Measurements from ENCODE around the gene OTX1. TPM values are rescaled to one million over a fixed set of nuclear protein-coding genes. Genes with fewer than 3 reads are reported as not detected.
"Not testable (repeated sequence)": the region's sequence is repeated elsewhere in the genome, so short reads cannot be mapped to it uniquely, and the experiment has no call there.

The OTX1 gene
- total RNA-seq, 2 donors from 2014 or later = 11.7 to 19.0 TPM

DNA sequence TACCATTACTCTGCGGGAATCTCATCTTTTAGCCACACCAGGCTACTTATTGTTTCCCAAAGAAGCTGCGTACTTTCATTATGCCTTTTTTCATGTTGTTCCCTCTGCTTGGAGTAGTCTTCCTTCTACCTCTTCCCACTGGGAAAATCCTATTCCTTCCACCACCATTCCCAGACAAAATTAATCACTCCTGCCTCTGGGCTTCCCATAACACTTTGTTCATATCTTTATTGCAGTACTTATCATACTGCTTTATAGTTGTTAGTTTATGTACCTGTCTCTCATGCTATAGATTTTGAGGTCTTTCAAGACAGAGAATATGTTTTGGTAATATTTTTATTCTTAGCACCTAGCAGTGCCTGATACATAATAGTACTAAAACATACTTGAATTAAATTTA is 16.2 kb downstream of the OTX1 start:
- Mint-ChIP-seq H3K27me3 (ENCODE audit: insufficient read depth) (peaks cover 17% of the 10 kb centered on the region), H3K4me1 (peaks cover 26% of the 10 kb centered on the region), H3K4me3 (no peak overlapping the region), H3K36me3 (ENCODE audit: low read depth) (no peaks in the 10 kb centered on the region), H3K9me3 (no peaks in the 10 kb centered on the region), H3K27ac (no peak overlapping the region)
- H3K27me3 ChIP-seq (ENCODE audit: control insufficient read depth, insufficient read depth, low read length, poor library complexity, severe bottlenecking) = peaks cover 20% of the 10 kb centered on the region
- no peaks in the 10 kb centered on the region for H3K9me3 ChIP-seq (ENCODE audit: control insufficient read depth, low read length)
- H3K4me3 ChIP-seq (ENCODE audit: low read length) = no peak overlapping the region
- DNase-seq = no peak
- H3K4me1 ChIP-seq (ENCODE audit: control insufficient read depth, insufficient read depth, low read length) = no peaks in the 10 kb centered on the region
- H3K9ac ChIP-seq (ENCODE audit: extremely low read depth, low read length, poor library complexity, severe bottlenecking) = no peak overlapping the region
- TF ChIP-seq, protein P1, sequence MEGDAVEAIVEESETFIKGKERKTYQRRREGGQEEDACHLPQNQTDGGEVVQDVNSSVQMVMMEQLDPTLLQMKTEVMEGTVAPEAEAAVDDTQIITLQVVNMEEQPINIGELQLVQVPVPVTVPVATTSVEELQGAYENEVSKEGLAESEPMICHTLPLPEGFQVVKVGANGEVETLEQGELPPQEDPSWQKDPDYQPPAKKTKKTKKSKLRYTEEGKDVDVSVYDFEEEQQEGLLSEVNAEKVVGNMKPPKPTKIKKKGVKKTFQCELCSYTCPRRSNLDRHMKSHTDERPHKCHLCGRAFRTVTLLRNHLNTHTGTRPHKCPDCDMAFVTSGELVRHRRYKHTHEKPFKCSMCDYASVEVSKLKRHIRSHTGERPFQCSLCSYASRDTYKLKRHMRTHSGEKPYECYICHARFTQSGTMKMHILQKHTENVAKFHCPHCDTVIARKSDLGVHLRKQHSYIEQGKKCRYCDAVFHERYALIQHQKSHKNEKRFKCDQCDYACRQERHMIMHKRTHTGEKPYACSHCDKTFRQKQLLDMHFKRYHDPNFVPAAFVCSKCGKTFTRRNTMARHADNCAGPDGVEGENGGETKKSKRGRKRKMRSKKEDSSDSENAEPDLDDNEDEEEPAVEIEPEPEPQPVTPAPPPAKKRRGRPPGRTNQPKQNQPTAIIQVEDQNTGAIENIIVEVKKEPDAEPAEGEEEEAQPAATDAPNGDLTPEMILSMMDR (conservative IDR thresholded peaks at IDR 0.05) = no peak
- no peak overlapping the region for H3K27ac ChIP-seq (ENCODE audit: low read depth, low read length)
- H3K36me3 ChIP-seq (ENCODE audit: control insufficient read depth, insufficient read depth, low read length) = no peaks in the 10 kb centered on the region
- WGBS, 2 experiments (ENCODE audit: insufficient coverage in 1 of 2, insufficient read length in 1 of 2) = 75 to 87% methylated on average over 2 of the region's 2 CpGs

DNA sequence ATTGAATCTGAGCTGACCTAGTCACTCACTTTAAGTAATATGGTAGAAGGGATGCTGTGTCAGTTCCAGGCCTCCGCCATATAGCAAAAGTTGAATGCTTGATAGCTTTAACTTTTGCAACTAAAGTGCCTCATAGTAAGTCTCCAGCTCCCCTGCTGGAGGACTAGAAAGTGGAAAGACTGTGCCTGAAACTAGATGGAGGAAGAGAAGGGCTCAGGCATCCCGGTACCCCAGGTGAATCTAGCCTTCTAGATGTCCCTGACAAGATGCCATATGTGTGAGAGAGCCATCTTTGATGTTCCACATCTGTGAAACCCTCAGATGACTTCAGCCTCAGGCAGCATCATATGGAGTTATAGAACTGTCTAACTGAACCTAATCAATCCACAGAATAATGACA is 21.0 kb downstream of the OTX1 start:
- no peak overlapping the region for H3K27ac Mint-ChIP-seq
- 81 to 95% methylated on average over 2 of the region's 2 CpGs for WGBS, 2 experiments (ENCODE audit: insufficient coverage in 1 of 2, insufficient read length in 1 of 2)
- H3K9me3 Mint-ChIP-seq = no peaks in the 10 kb centered on the region
- peaks cover 6% of the 10 kb centered on the region for H3K4me1 Mint-ChIP-seq
- peaks cover 4% of the 10 kb centered on the region for H3K27me3 ChIP-seq (ENCODE audit: control insufficient read depth, insufficient read depth, low read length, poor library complexity, severe bottlenecking)
- no peaks in the 10 kb centered on the region for H3K36me3 ChIP-seq (ENCODE audit: control insufficient read depth, insufficient read depth, low read length)
- H3K36me3 Mint-ChIP-seq (ENCODE audit: low read depth) = no peaks in the 10 kb centered on the region
- H3K27me3 Mint-ChIP-seq (ENCODE audit: insufficient read depth) = peaks cover 3% of the 10 kb centered on the region
- DNase-seq = no peak
- no peak overlapping the region for H3K9ac ChIP-seq (ENCODE audit: extremely low read depth, low read length, poor library complexity, severe bottlenecking)
- no peak overlapping the region for H3K4me3 ChIP-seq (ENCODE audit: low read length)
- H3K4me3 Mint-ChIP-seq = no peak overlapping the region
- no peak overlapping the region for H3K27ac ChIP-seq (ENCODE audit: low read depth, low read length)
- no peaks in the 10 kb centered on the region for H3K9me3 ChIP-seq (ENCODE audit: control insufficient read depth, low read length)
- TF ChIP-seq, protein P1 (conservative IDR thresholded peaks at IDR 0.05) = no peak
- H3K4me1 ChIP-seq (ENCODE audit: control insufficient read depth, insufficient read depth, low read length) = no peaks in the 10 kb centered on the region

- Histone ChIP-seq H3K9ac (ENCODE audit: extremely low read depth, low read length, poor library complexity, severe bottlenecking) (no peak overlapping the region), H3K4me1 (ENCODE audit: control insufficient read depth, insufficient read depth, low read length) (no peaks in the 10 kb centered on the region), H3K9me3 (ENCODE audit: control insufficient read depth, low read length) (no peaks in the 10 kb centered on the region), H3K27me3 (ENCODE audit: control insufficient read depth, insufficient read depth, low read length, poor library complexity, severe bottlenecking) (no peaks in the 10 kb centered on the region), H3K27ac (ENCODE audit: low read depth, low read length) (no peak overlapping the region), H3K36me3 (ENCODE audit: control insufficient read depth, insufficient read depth, low read length) (no peaks in the 10 kb centered on the region), H3K4me3 (ENCODE audit: low read length) (no peak overlapping the region)
- Mint-ChIP-seq H3K27ac (no peak overlapping the region), H3K4me1 (peaks cover 6% of the 10 kb centered on the region), H3K9me3 (peaks cover 2% of the 10 kb centered on the region), H3K27me3 (ENCODE audit: insufficient read depth) (no peaks in the 10 kb centered on the region), H3K36me3 (ENCODE audit: low read depth) (no peaks in the 10 kb centered on the region), H3K4me3 (no peak overlapping the region)
- DNase-seq = no peak
- TF ChIP-seq, protein P1 (conservative IDR thresholded peaks at IDR 0.05) = no peak
- 97% methylated on average over 2 of the region's 3 CpGs; no CpG with 5 or more reads in 1 of the 2 experiments for WGBS, 2 experiments (ENCODE audit: insufficient coverage in 1 of 2, insufficient read length in 1 of 2)
These were observed 23.4 kb downstream of the OTX1 start for GRCh38 chr2:63073994-63074393.

- H3K4me1 ChIP-seq (ENCODE audit: control insufficient read depth, insufficient read depth, low read length); H3K9ac ChIP-seq (ENCODE audit: extremely low read depth, low read length, poor library complexity, severe bottlenecking); H3K4me1 Mint-ChIP-seq; H3K27ac ChIP-seq (ENCODE audit: low read depth, low read length); H3K27me3 Mint-ChIP-seq (ENCODE audit: insufficient read depth); H3K36me3 Mint-ChIP-seq (ENCODE audit: low read depth); H3K9me3 Mint-ChIP-seq; H3K4me3 Mint-ChIP-seq; H3K36me3 ChIP-seq (ENCODE audit: control insufficient read depth, insufficient read depth, low read length); DNase-seq; H3K9me3 ChIP-seq (ENCODE audit: control insufficient read depth, low read length); H3K4me3 ChIP-seq (ENCODE audit: low read length); H3K27ac Mint-ChIP-seq; H3K27me3 ChIP-seq (ENCODE audit: control insufficient read depth, insufficient read depth, low read length, poor library complexity, severe bottlenecking): not testable (repeated sequence)
- 94% methylated on average over 4 of the region's 4 CpGs; no CpG with 5 or more reads in 1 of the 2 experiments for WGBS, 2 experiments (ENCODE audit: insufficient coverage in 1 of 2, insufficient read length in 1 of 2)
These were observed 23.8 kb downstream of the OTX1 start for GRCh38 chr2:63074399-63074798.

Measured in endodermal cell (in vitro differentiated cells).